ENCODE data around the gene CCDC91. TPM values are rescaled to one million over a fixed set of nuclear protein-coding genes. Genes with fewer than 3 reads are reported as not detected.
"Not testable (repeated sequence)": the region's sequence is repeated elsewhere in the genome, so short reads cannot be mapped to it uniquely, and the experiment has no call there.

Gene CCDC91
- total RNA-seq, 1 experiment from 2014 or later: 26.8 TPM

- no peak for DNase-seq (ENCODE audit: low spot score)
- BruUV-seq (replicated peaks): no TSS peak
- no peaks in the 10 kb centered on the region for H3K9me3 ChIP-seq (ENCODE audit: low read depth, low read length, poor library complexity, severe bottlenecking)
- intact Hi-C loops (cut with micrococcal nuclease; ENCODE audit: unreplicated experiment): no loop called here
- ChIA-PET CTCF (no interaction called here), POLR2A (ENCODE audit: low non-redundant PET) (no interaction called here)
- no peak overlapping the region for H3K27ac ChIP-seq (ENCODE audit: low read depth, low read length, poor library complexity, severe bottlenecking)
- TF ChIP-seq EZH2 (IDR thresholded peaks at IDR 0.05; ENCODE audit: borderline replicate concordance, low read depth, low read length, poor library complexity, severe bottlenecking): no peak
- TF ChIP-seq, protein P1, sequence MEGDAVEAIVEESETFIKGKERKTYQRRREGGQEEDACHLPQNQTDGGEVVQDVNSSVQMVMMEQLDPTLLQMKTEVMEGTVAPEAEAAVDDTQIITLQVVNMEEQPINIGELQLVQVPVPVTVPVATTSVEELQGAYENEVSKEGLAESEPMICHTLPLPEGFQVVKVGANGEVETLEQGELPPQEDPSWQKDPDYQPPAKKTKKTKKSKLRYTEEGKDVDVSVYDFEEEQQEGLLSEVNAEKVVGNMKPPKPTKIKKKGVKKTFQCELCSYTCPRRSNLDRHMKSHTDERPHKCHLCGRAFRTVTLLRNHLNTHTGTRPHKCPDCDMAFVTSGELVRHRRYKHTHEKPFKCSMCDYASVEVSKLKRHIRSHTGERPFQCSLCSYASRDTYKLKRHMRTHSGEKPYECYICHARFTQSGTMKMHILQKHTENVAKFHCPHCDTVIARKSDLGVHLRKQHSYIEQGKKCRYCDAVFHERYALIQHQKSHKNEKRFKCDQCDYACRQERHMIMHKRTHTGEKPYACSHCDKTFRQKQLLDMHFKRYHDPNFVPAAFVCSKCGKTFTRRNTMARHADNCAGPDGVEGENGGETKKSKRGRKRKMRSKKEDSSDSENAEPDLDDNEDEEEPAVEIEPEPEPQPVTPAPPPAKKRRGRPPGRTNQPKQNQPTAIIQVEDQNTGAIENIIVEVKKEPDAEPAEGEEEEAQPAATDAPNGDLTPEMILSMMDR (conservative IDR thresholded peaks at IDR 0.05; ENCODE audit: low read depth, low read length): no peak
- H3K4me3 ChIP-seq (ENCODE audit: low read depth, low read length, poor library complexity, severe bottlenecking): no peak overlapping the region
- no peaks in the 10 kb centered on the region for H3K27me3 ChIP-seq (replicated peaks; ENCODE audit: insufficient read depth, low read depth, low read length, poor library complexity)
- no peaks in the 10 kb centered on the region for H3K36me3 ChIP-seq (ENCODE audit: insufficient read depth, low read length, poor library complexity, severe bottlenecking)
- no peaks in the 10 kb centered on the region for H3K4me1 ChIP-seq (ENCODE audit: insufficient read depth, low read length, poor library complexity, severe bottlenecking)
Measured at GRCh38 chr12:28327722-28328121, 137.5 kb downstream of the CCDC91 start.

- BruUV-seq (replicated peaks): no TSS peak
- no peak for DNase-seq (ENCODE audit: low spot score)
- Histone ChIP-seq H3K4me1 (ENCODE audit: insufficient read depth, low read length, poor library complexity, severe bottlenecking) (no peaks in the 10 kb centered on the region), H3K27ac (ENCODE audit: low read depth, low read length, poor library complexity, severe bottlenecking) (no peak overlapping the region), H3K4me3 (ENCODE audit: low read depth, low read length, poor library complexity, severe bottlenecking) (no peak overlapping the region), H3K36me3 (ENCODE audit: insufficient read depth, low read length, poor library complexity, severe bottlenecking) (no peaks in the 10 kb centered on the region), H3K27me3 (replicated peaks; ENCODE audit: insufficient read depth, low read depth, low read length, poor library complexity) (no peaks in the 10 kb centered on the region), H3K9me3 (ENCODE audit: low read depth, low read length, poor library complexity, severe bottlenecking) (no peaks in the 10 kb centered on the region)
- ChIA-PET POLR2A (ENCODE audit: low non-redundant PET) (no interaction called here), CTCF (no interaction called here)
- intact Hi-C loops (cut with micrococcal nuclease; ENCODE audit: unreplicated experiment): no loop called here
- TF ChIP-seq, protein P1 (conservative IDR thresholded peaks at IDR 0.05; ENCODE audit: low read depth, low read length): no peak
- no peak for TF ChIP-seq EZH2 (IDR thresholded peaks at IDR 0.05; ENCODE audit: borderline replicate concordance, low read depth, low read length, poor library complexity, severe bottlenecking)
Measured at GRCh38 chr12:28328967-28329366, 138.7 kb downstream of the CCDC91 start.

DNA sequence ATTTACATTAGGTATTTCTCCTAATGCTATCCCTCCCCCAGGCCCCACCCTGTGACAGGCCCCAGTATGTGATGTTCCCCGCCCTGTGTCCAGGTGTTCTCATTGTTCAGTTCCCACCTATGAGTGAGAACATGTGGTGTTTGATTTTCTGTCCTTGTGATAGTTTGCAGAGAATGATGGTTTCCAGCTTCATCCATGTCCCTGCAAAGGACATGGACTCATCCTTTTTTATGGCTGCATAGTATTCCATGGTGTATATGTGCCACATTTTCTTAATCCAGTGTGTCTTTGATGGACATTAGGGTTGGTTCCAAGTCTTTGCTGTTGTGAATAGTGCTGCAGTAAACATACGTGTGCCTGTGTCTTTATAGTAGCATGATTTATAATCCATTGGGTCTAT is 139.5 kb downstream of the CCDC91 start:
- BruUV-seq (replicated peaks); POLR2A ChIA-PET (ENCODE audit: low non-redundant PET); H3K36me3 ChIP-seq (ENCODE audit: insufficient read depth, low read length, poor library complexity, severe bottlenecking); CTCF ChIA-PET; intact Hi-C loops (cut with micrococcal nuclease; ENCODE audit: unreplicated experiment); H3K27ac ChIP-seq (ENCODE audit: low read depth, low read length, poor library complexity, severe bottlenecking); H3K9me3 ChIP-seq (ENCODE audit: low read depth, low read length, poor library complexity, severe bottlenecking); DNase-seq (ENCODE audit: low spot score); H3K4me1 ChIP-seq (ENCODE audit: insufficient read depth, low read length, poor library complexity, severe bottlenecking); H3K27me3 ChIP-seq (replicated peaks; ENCODE audit: insufficient read depth, low read depth, low read length, poor library complexity); H3K4me3 ChIP-seq (ENCODE audit: low read depth, low read length, poor library complexity, severe bottlenecking): not testable (repeated sequence)

DNA sequence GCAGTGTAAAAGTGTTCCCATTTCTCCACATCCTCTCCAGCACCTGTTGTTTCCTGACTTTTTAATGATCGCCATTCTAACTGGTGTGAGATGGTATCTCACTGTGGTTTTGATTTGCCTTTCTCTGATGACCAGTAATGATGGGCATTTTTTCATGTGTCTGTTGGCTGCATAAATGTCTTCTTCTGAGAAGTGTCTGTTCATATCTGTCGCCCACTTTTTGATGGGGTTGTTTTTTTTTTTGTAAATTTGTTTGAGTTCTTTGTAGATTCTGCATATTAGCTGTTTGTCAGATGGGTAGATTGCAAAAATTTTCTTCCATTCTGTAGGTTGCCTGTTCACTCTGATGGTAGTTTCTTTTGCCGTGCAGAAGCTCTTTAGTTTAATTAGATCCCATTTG is 140.0 kb downstream of the CCDC91 start:
- H3K27me3 ChIP-seq (replicated peaks; ENCODE audit: insufficient read depth, low read depth, low read length, poor library complexity); H3K4me1 ChIP-seq (ENCODE audit: insufficient read depth, low read length, poor library complexity, severe bottlenecking); H3K27ac ChIP-seq (ENCODE audit: low read depth, low read length, poor library complexity, severe bottlenecking); H3K4me3 ChIP-seq (ENCODE audit: low read depth, low read length, poor library complexity, severe bottlenecking); POLR2A ChIA-PET (ENCODE audit: low non-redundant PET); intact Hi-C loops (cut with micrococcal nuclease; ENCODE audit: unreplicated experiment); BruUV-seq (replicated peaks); H3K9me3 ChIP-seq (ENCODE audit: low read depth, low read length, poor library complexity, severe bottlenecking); CTCF ChIA-PET; H3K36me3 ChIP-seq (ENCODE audit: insufficient read depth, low read length, poor library complexity, severe bottlenecking); DNase-seq (ENCODE audit: low spot score): not testable (repeated sequence)

All from A673 (cell line).